Measurements from ENCODE around the gene GRAP2. TPM values are rescaled to one million over a fixed set of nuclear protein-coding genes. Genes with fewer than 3 reads are reported as not detected.

GRAP2 gene
- total and polyA plus RNA-seq, 2 donors (not counting 1 experiment from before 2014, with no cell fraction given): 13.5 to 26.4 TPM

DNA sequence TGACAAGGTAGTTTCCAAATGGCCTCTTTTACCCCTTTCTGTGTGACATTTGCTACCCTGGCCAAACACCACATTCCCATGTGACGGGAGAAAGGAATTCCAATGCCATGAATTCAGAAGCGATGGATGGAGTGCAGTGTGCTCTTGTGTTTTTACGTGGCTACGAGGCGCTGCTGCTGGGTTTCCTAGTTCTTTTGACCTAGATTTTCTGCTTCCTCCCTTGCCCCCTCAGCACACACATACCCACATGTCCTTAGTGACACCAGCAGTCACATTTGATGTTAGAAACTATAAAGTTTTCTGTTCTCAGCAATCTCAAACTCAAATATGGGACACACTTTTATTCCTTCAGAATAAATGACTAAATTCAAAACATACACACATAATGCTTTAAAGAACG, 51.5 kb downstream of the GRAP2 start:
- Mint-ChIP-seq H3K9me3 (ENCODE audit: insufficient read depth) (no peaks in the 10 kb centered on the region), H3K4me1 (peaks cover 62% of the 10 kb centered on the region), H3K27me3 (no peaks in the 10 kb centered on the region), H3K27ac (no peak overlapping the region), H3K4me3 (no peak overlapping the region)
- no peaks in the 10 kb centered on the region for H4K20me1 ChIP-seq (ENCODE audit: control insufficient read depth, insufficient read depth, low read length, poor library complexity, severe bottlenecking)
- peaks cover 47 to 62% of the 10 kb centered on the region in 2 donors for H3K4me1 ChIP-seq (ENCODE audit: control insufficient read depth in 2 of 2, insufficient read depth in 2 of 2, low read length in 2 of 2)
- ChIA-PET CTCF (interaction anchor here (0.9 to 1.7 kb wide), 3 partner anchors 10 to 73 kb away, joined by 3 to 4 read pairs (median 3); no protein-coding TSS in a partner anchor), POLR2A (interaction anchor here (0.6 kb wide), 1 partner anchor 869 kb away, joined by 6 read pairs; no protein-coding TSS in a partner anchor)
- no peak for DNase-seq
- H3K27ac ChIP-seq (ENCODE audit: low read length in 2 of 2): no peak overlapping the region
- peaks cover 0 to 13% of the 10 kb centered on the region in 2 experiments for H3K36me3 ChIP-seq (replicated peaks in 1 of 2; ENCODE audit: control extremely low read depth in 1 of 2, control insufficient read depth in 1 of 2, extremely low read depth in 1 of 2, insufficient read depth in 2 of 2, low read length in 1 of 2)
- no peak overlapping the region for H3K4me2 ChIP-seq (replicated peaks; ENCODE audit: low read depth, low read length, poor library complexity, severe bottlenecking)
- no peaks in the 10 kb centered on the region for H3K9me3 ChIP-seq (ENCODE audit: control extremely low read depth in 1 of 3, control insufficient read depth in 2 of 3, insufficient read depth in 1 of 3, low read length in 2 of 3)
- intact Hi-C loops (cut with micrococcal nuclease): loop anchor here (5.0 kb wide), 1 partner anchor 70 kb away; no protein-coding TSS in a partner anchor
- no peak overlapping the region for H2AFZ ChIP-seq (ENCODE audit: insufficient read depth, low read depth, low read length, poor library complexity, severe bottlenecking)
- H3K4me3 ChIP-seq (ENCODE audit: control extremely low read depth in 1 of 5, extremely low read depth in 1 of 5, insufficient read depth in 1 of 5, low read depth in 2 of 5, low read length in 4 of 5): no peak overlapping the region
- no CpG with 5 or more reads among the region's 6 CpGs for WGBS (ENCODE audit: insufficient coverage)
- no peak for ATAC-seq (ENCODE audit: low read depth)
- no peak overlapping the region for H3K9ac ChIP-seq (ENCODE audit: low read length)
- no peaks in the 10 kb centered on the region for H3K27me3 ChIP-seq (replicated peaks in 1 of 4; ENCODE audit: control extremely low read depth in 1 of 4, control insufficient read depth in 3 of 4, insufficient read depth in 4 of 4, low read length in 3 of 4)
- TF ChIP-seq CTCF (IDR thresholded peaks at IDR 0.05): no peak
- TF ChIP-seq EZH2 (IDR thresholded peaks at IDR 0.05; ENCODE audit: borderline replicate concordance, insufficient read depth, low read depth, low read length, poor library complexity, severe bottlenecking): no peak
- H3K79me2 ChIP-seq (ENCODE audit: control insufficient read depth, insufficient read depth, low read length): peaks cover 17% of the 10 kb centered on the region

- Mint-ChIP-seq H3K27me3 (peaks cover 3% of the 10 kb centered on the region), H3K9me3 (ENCODE audit: insufficient read depth) (no peaks in the 10 kb centered on the region), H3K4me3 (no peak overlapping the region), H3K4me1 (peaks cover 62% of the 10 kb centered on the region), H3K27ac (no peak overlapping the region)
- Histone ChIP-seq H3K4me2 (replicated peaks; ENCODE audit: low read depth, low read length, poor library complexity, severe bottlenecking) (no peak overlapping the region), H3K4me1 (ENCODE audit: control insufficient read depth in 2 of 2, insufficient read depth in 2 of 2, low read length in 2 of 2) (peaks cover 42 to 60% of the 10 kb centered on the region in 2 donors), H3K27me3 (replicated peaks in 1 of 4; ENCODE audit: control extremely low read depth in 1 of 4, control insufficient read depth in 3 of 4, insufficient read depth in 4 of 4, low read length in 3 of 4) (no peaks in the 10 kb centered on the region), H2AFZ (ENCODE audit: insufficient read depth, low read depth, low read length, poor library complexity, severe bottlenecking) (no peak overlapping the region), H3K79me2 (ENCODE audit: control insufficient read depth, insufficient read depth, low read length) (peaks cover 19% of the 10 kb centered on the region), H3K27ac (ENCODE audit: low read length in 2 of 2) (no peak overlapping the region), H3K9me3 (ENCODE audit: control extremely low read depth in 1 of 3, control insufficient read depth in 2 of 3, insufficient read depth in 1 of 3, low read length in 2 of 3) (no peaks in the 10 kb centered on the region), H3K9ac (ENCODE audit: low read length) (no peak overlapping the region), H3K36me3 (replicated peaks in 1 of 2; ENCODE audit: control extremely low read depth in 1 of 2, control insufficient read depth in 1 of 2, extremely low read depth in 1 of 2, insufficient read depth in 2 of 2, low read length in 1 of 2) (peaks cover 0 to 15% of the 10 kb centered on the region in 2 experiments), H4K20me1 (ENCODE audit: control insufficient read depth, insufficient read depth, low read length, poor library complexity, severe bottlenecking) (no peaks in the 10 kb centered on the region), H3K4me3 (ENCODE audit: control extremely low read depth in 1 of 5, extremely low read depth in 1 of 5, insufficient read depth in 1 of 5, low read depth in 2 of 5, low read length in 4 of 5) (no peak overlapping the region)
- intact Hi-C loops (cut with micrococcal nuclease): loop anchor here (5.0 kb wide), 1 partner anchor 69 kb away; no protein-coding TSS in a partner anchor
- no peak for TF ChIP-seq CTCF (IDR thresholded peaks at IDR 0.05)
- TF ChIP-seq EZH2 (IDR thresholded peaks at IDR 0.05; ENCODE audit: borderline replicate concordance, insufficient read depth, low read depth, low read length, poor library complexity, severe bottlenecking): no peak
- WGBS (ENCODE audit: insufficient coverage): 100% methylated on average over 2 of the region's 2 CpGs
- POLR2A ChIA-PET: no interaction called here
- DNase-seq (no peak), ATAC-seq (ENCODE audit: low read depth) (no peak)
- CTCF ChIA-PET: interaction anchor here (0.9 to 1.7 kb wide), 3 partner anchors 9 to 72 kb away, joined by 3 to 4 read pairs (median 3); no protein-coding TSS in a partner anchor
Measured at GRCh38 chr22:39953101-39953500, 52.2 kb downstream of the GRAP2 start.
